CD8-positive, alpha-beta memory T cell (primary cell): ENCODE results near the gene RSPH10B. TPM values are rescaled to one million over a fixed set of nuclear protein-coding genes. Genes with fewer than 3 reads are reported as not detected.
"Not testable (repeated sequence)": the region's sequence is repeated elsewhere in the genome, so short reads cannot be mapped to it uniquely, and the experiment has no call there.

Source experiments
- CTCF ChIA-PET: fragments of 350-600 bp; sonication (Branson Sonifier 250); formaldehyde crosslinking; loops from one replicate; lab custom pipeline; 2021; ENCODE audit warnings: antibody characterized with exemption; lab: Charles Lee
- POLR2A ChIA-PET: fragments of 350-600 bp; sonication (Branson Sonifier 250); formaldehyde crosslinking; loops from one replicate; lab custom pipeline; 2021; ENCODE audit warnings: antibody characterized with exemption; lab: Charles Lee
- DNase-seq, 5 donors: peaks; one replicate each; pipeline versions ENCODE4 v3.0.0 to v3.0.0-alpha.2; 2020 to 2022; ENCODE audit warnings: mixed read lengths in 1 of 5
- H3K27ac ChIP-seq: one replicate; pipeline ENCODE4 v1.7.0; 2013; ENCODE audit warnings: low read depth, mild to moderate bottlenecking, low read length, moderate library complexity
- H3K27me3 ChIP-seq: 2 replicates; pipeline ENCODE4 v1.7.0; 2013; ENCODE audit warnings: low read length, mild to moderate bottlenecking; ENCODE audit not compliant: insufficient read depth, poor library complexity, severe bottlenecking
- H3K36me3 ChIP-seq: 2 replicates; pipeline ENCODE4 v1.7.0; 2013; ENCODE audit warnings: mild to moderate bottlenecking, low read length, moderate library complexity; ENCODE audit not compliant: insufficient read depth
- H3K4me1 ChIP-seq: 2 replicates; pipeline ENCODE4 v1.7.0; 2013; ENCODE audit warnings: mild to moderate bottlenecking, low read length, moderate library complexity; ENCODE audit not compliant: insufficient read depth
- H3K4me3 ChIP-seq: 2 replicates; pipeline ENCODE4 v1.7.0; 2013; ENCODE audit warnings: mild to moderate bottlenecking, low read length
- H3K9me3 ChIP-seq: 2 replicates; pipeline ENCODE4 v1.7.0; 2013; ENCODE audit warnings: mild to moderate bottlenecking, low read length
- H3K27ac Mint-ChIP-seq, 8 donors: one replicate each; pipeline ENCODE4 v1.8.0; 2020 to 2021; ENCODE audit warnings: mixed read lengths in 8 of 8, mild to moderate bottlenecking in 6 of 8, inconsistent platforms in 3 of 8, moderate library complexity in 3 of 8
- H3K27me3 Mint-ChIP-seq, 2 donors: one replicate each; pipeline ENCODE4 v1.8.0; 2020 to 2021; ENCODE audit warnings: mixed read lengths in 2 of 2, mild to moderate bottlenecking in 1 of 2, moderate library complexity in 1 of 2
- H3K36me3 Mint-ChIP-seq, 3 donors: one replicate each; pipeline ENCODE4 v1.8.0; 2020 to 2021; ENCODE audit warnings: mixed read lengths in 3 of 3, inconsistent platforms in 1 of 3, mild to moderate bottlenecking in 1 of 3
- H3K4me1 Mint-ChIP-seq, 3 donors: one replicate each; pipeline ENCODE4 v1.8.0; 2020 to 2021; ENCODE audit warnings: mixed read lengths in 3 of 3, inconsistent platforms in 1 of 3, mild to moderate bottlenecking in 1 of 3
- H3K4me3 Mint-ChIP-seq, 7 donors: one replicate each; pipeline ENCODE4 v1.8.0; 2020 to 2021; ENCODE audit warnings: mixed read lengths in 7 of 7, mild to moderate bottlenecking in 6 of 7, moderate library complexity in 4 of 7, inconsistent platforms in 2 of 7
- H3K9me3 Mint-ChIP-seq, 5 donors: one replicate each; pipeline ENCODE4 v1.8.0; 2020 to 2022; ENCODE audit warnings: mixed read lengths in 5 of 5, mild to moderate bottlenecking in 3 of 5, moderate library complexity in 2 of 5, inconsistent platforms in 1 of 5
- polyA plus RNA-seq: library from polyadenylated mRNA; unstranded; fragments of 300-500 nt; fragmentation: Illumina TruSeq; gene quantifications from one replicate; pipeline ENCODE4 v1.2.3, GENCODE V29; 2021
- total RNA-seq, 2 experiments: library from RNA; stranded (reverse); gene quantifications; one replicate each; pipeline ENCODE4 v1.2.3, GENCODE V29; 2021

The RSPH10B gene
- total and polyA plus RNA-seq, 3 experiments from 2014 or later: not detected

GRCh38 chr7:5884431-5884830, 86.1 kb downstream of the RSPH10B start:
- H3K9me3 ChIP-seq, H3K36me3 ChIP-seq, H3K27me3 ChIP-seq, POLR2A ChIA-PET, H3K4me3 Mint-ChIP-seq, CTCF ChIA-PET, H3K27me3 Mint-ChIP-seq, H3K4me1 Mint-ChIP-seq, H3K27ac Mint-ChIP-seq, H3K27ac ChIP-seq, H3K9me3 Mint-ChIP-seq, DNase-seq, H3K4me3 ChIP-seq, H3K36me3 Mint-ChIP-seq, H3K4me1 ChIP-seq: not testable (repeated sequence)

DNA sequence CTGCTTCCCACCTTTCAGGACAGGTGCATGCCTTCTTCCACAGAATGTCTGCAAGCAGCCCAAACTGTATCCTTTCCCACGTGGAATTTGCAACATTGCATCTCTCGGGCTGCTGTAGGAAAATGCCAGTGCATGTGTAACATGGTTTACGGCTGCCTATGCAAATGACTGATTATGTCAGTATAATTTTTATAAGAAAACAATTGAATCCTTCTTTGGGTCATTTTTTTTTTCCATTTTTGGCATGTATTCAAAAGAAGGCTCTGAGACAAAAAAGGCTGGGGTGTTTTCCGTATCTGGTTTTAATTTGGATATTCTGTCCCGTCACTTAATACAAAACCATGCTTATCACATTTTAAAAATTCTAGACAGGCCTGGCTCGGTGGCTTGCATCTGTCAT, 90.4 kb downstream of the RSPH10B start:
- H3K4me1 ChIP-seq, DNase-seq, H3K4me1 Mint-ChIP-seq, H3K9me3 Mint-ChIP-seq, H3K27ac ChIP-seq, H3K27ac Mint-ChIP-seq, POLR2A ChIA-PET, H3K27me3 ChIP-seq, H3K36me3 ChIP-seq, H3K9me3 ChIP-seq, H3K27me3 Mint-ChIP-seq, H3K36me3 Mint-ChIP-seq, H3K4me3 ChIP-seq, H3K4me3 Mint-ChIP-seq: not testable (repeated sequence)
- CTCF ChIA-PET: interaction anchor here (0.6 kb wide), 2 partner anchors 9 to 129 kb away, joined by 3 read pairs; partner anchors contain the start of genes AIMP2 and PMS2

DNA sequence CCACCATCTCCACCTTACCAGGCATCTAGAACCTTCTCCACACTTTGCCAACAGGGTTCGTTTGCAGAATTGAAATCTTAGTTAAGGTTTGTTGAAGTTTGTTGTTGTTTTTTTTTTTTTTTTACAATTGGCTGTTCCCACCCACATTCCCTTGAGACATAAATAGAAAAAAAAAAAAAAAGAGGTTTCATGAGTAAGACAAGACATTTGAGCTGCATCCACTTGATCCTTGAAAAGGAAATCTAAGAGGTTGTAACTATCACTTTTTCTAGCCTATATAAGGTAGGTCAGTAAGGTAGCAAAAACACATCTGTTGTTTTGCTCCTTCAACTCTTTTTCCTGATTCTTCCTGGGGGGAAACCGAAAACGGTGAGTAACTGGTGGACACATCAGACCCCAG, 90.9 kb downstream of the RSPH10B start:
- H3K27ac ChIP-seq, H3K9me3 Mint-ChIP-seq, H3K9me3 ChIP-seq, H3K4me1 Mint-ChIP-seq, H3K36me3 Mint-ChIP-seq, H3K27me3 Mint-ChIP-seq, H3K4me3 ChIP-seq, H3K27ac Mint-ChIP-seq, H3K27me3 ChIP-seq, H3K4me1 ChIP-seq, POLR2A ChIA-PET, H3K4me3 Mint-ChIP-seq, H3K36me3 ChIP-seq, DNase-seq: not testable (repeated sequence)
- CTCF ChIA-PET: interaction anchor here (0.6 kb wide), 2 partner anchors 9 to 129 kb away, joined by 3 read pairs; partner anchors contain the start of genes AIMP2 and PMS2

Other genes starting within 250 kb of the RSPH10B start
- 10 to 100 TPM; 43.4 to 44.3 TPM for gene RNF216, start 189.0 kb downstream of the RSPH10B start, total RNA-seq
- 42.8 TPM for gene RNF216, start 189.0 kb downstream of the RSPH10B start, polyA plus RNA-seq
- under 1 TPM in 1 of 2 experiments, not detected in 1; 0.55 TPM for gene OCM, start 89.9 kb downstream of the RSPH10B start, total RNA-seq
- gene OCM, start 89.9 kb downstream of the RSPH10B start, polyA plus RNA-seq: 0.61 TPM
- 10 to 100 TPM; 84.6 to 93.4 TPM for gene CCZ1, start 72.0 kb downstream of the RSPH10B start, total RNA-seq
- 46.3 TPM for gene CCZ1, start 72.0 kb downstream of the RSPH10B start, polyA plus RNA-seq
- gene PMS2, start 38.4 kb upstream of the RSPH10B start, total RNA-seq: 10 to 100 TPM; 22.6 to 26.0 TPM
- gene PMS2, start 38.4 kb upstream of the RSPH10B start, polyA plus RNA-seq: 16.7 TPM
- 10 to 100 TPM; 80.0 to 82.5 TPM for gene AIMP2, start 38.6 kb upstream of the RSPH10B start, total RNA-seq
- gene AIMP2, start 38.6 kb upstream of the RSPH10B start, polyA plus RNA-seq: 22.4 TPM
- under 1 TPM in 1 of 2 experiments, not detected in 1; 0.24 TPM for gene ANKRD61, start 60.7 kb upstream of the RSPH10B start, total RNA-seq
- not detected for gene ANKRD61, start 60.7 kb upstream of the RSPH10B start, polyA plus RNA-seq
- gene EIF2AK1, start 88.5 kb upstream of the RSPH10B start, total RNA-seq: 100 to 1,000 TPM; 103 to 110 TPM
- gene EIF2AK1, start 88.5 kb upstream of the RSPH10B start, polyA plus RNA-seq: 103 TPM
- gene USP42, start 134.3 kb upstream of the RSPH10B start, total RNA-seq: 10 to 100 TPM; 12.1 to 12.3 TPM
- 16.1 TPM for gene USP42, start 134.3 kb upstream of the RSPH10B start, polyA plus RNA-seq